Activated effector memory CD4-positive, alpha-beta T cell treated with Interleukin-2 at 50 U/mL for 16 hours (primary cell): Measurements from ENCODE around the gene SETBP1.

Experiments
- DNase-seq: peaks from one replicate; pipeline ENCODE4 v3.0.0-alpha.2; 2020

SETBP1 gene

DNA sequence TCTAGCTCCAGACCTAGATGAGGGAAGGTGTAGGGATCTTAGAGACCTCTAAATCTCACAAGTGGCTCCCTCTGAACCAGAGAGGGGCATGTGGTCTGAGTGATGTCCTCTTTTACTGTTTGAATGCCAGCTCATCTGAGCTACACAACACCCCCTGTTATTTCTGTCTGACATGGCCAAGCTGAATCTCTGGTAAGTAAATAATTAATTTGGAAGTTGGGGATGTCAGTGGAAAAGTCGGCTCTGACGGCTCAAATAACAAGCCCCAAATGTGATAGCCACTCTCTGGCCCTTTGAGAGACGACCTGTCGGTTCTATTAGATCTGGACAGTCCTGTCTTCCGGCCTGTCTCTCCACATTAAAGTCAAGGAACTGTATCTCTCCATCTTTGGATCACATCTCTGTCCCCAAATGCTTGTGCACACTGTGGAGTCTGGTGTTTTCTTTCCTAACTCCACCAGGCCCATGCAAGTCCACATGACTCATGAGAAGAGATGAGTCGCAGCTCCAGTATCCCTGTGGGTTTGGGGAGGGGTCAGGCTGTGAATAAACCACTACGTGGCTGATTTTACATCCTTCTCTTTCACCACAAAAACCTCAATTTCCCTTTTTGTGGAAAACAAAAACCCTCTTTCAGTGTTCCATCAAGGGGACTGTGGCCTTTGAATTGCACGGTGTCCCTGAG lies 52.5 kb downstream of the SETBP1 start:
- DNase-seq = no peak

DNA sequence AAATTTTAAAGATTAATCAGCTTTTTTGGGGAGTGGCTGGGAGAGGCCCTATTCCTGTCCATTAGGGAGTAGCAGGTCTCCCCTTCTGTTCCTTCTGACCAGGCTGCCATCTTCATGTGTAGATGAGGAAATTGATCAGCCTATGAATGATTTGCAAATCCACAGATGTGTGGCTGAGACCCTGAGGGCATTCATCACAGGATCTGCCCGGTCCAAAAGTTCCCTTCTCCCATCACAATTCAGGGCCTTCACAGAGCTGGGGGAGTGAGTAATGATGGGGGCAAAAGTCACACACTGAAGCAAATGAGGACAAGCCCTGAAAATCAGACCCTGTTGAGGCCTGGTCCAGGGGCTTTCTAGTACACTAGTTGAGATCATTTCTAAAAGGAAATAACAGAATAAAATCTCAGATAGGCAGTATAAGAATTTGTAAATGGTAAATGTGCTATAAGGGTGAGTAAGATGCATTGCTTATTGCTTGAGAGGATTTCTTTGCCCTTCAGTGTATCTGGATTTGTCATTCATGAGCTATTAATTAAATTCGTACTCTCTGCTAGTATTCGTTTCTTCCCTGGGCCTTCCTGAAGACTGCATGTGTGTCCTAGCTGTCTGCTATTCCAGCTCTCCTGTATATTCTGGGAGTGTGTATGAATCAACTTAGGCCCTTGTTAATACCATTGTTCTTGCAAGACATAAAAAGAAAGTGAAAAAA lies 53.2 kb downstream of the SETBP1 start:
- no peak for DNase-seq

- DNase-seq = no peak
Measured at GRCh38 chr18:44735096-44735495, 54.4 kb downstream of the SETBP1 start.

- DNase-seq = no peak
Measured at GRCh38 chr18:44736664-44737380, 56.1 kb downstream of the SETBP1 start.

GRCh38 chr18:44737623-44738022 lies 56.9 kb downstream of the SETBP1 start:
- no peak for DNase-seq

DNA sequence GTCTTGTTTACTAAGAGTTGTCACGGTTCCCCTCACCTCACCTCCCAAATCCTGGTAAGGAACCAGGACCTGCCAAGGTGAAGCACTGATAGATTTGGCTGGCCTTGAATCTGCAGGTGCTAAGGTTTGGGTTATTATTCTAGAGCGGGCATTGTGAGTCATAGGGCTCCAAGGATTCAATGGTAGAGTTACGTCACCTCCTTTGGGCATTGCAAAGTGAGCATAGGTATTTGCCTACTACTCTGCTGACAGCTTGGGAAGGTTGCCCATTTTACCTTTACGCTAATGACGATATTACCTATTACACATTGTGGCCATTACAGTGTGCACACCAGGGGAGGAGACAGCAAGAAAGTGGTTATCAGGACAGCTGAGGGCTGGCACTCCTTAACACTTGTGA lies 59.3 kb downstream of the SETBP1 start:
- DNase-seq = no peak

DNA sequence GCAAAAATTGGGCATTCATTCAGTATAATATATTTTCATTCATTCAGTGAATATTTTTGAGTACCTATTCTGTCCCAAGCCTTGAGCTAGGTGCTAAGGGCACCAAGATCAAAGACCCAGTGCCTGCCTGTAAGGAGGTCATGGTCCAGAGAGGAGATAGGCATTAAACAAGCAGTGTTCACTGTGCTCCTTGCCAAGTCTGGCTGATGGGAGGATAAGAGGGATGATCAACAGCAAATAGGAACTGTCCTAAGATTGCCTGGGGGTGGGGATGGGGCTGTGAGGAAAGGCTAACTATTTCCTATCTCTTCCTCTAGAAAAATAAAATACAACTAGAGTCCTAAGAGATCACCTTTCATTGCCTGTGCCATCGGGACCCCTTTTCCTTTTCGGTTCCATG lies 60.4 kb downstream of the SETBP1 start:
- DNase-seq = no peak

- DNase-seq = no peak
Measured at GRCh38 chr18:44741511-44741910, 60.8 kb downstream of the SETBP1 start.

DNA sequence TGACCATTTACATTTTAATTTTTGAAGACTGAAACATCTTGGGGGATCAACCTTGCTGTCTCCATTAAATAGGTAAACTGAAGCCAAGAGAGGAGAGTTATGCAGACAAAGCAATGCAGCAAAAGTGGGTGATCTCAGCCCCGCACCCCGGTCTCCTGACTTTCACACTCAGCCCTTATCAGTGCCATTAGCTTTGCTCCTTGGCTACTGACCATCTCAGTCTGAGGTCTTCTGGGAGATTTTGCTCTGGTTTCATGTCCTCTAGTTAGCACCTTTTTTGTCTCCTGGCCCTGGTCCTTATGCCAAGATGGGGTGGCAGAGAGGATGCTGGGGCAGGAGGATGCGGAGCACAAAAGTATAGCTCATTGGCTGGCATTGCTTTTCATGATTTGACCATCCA lies 61.4 kb downstream of the SETBP1 start:
- no peak for DNase-seq

GRCh38 chr18:44742718-44743311 lies 62.1 kb downstream of the SETBP1 start:
- no peak for DNase-seq

DNA sequence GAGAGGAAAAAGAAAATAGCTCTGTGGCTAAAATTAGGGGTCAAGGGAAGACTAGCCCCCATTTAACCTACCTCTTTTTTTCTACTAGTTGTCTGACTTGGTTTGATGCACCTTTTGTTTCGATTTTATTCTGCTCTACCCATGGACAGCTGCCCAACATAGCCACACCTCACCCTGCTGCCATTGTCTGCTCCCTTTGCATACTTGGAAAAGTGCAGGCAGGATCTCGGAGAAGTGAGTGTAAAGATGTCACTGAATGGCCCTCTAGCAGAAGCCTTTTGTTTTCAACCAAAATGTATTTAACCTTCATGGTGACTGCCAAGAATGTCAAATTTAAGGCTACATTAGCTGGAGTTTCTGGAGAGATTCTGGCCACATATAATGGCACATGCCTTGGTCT lies 62.9 kb downstream of the SETBP1 start:
- no peak for DNase-seq

DNA sequence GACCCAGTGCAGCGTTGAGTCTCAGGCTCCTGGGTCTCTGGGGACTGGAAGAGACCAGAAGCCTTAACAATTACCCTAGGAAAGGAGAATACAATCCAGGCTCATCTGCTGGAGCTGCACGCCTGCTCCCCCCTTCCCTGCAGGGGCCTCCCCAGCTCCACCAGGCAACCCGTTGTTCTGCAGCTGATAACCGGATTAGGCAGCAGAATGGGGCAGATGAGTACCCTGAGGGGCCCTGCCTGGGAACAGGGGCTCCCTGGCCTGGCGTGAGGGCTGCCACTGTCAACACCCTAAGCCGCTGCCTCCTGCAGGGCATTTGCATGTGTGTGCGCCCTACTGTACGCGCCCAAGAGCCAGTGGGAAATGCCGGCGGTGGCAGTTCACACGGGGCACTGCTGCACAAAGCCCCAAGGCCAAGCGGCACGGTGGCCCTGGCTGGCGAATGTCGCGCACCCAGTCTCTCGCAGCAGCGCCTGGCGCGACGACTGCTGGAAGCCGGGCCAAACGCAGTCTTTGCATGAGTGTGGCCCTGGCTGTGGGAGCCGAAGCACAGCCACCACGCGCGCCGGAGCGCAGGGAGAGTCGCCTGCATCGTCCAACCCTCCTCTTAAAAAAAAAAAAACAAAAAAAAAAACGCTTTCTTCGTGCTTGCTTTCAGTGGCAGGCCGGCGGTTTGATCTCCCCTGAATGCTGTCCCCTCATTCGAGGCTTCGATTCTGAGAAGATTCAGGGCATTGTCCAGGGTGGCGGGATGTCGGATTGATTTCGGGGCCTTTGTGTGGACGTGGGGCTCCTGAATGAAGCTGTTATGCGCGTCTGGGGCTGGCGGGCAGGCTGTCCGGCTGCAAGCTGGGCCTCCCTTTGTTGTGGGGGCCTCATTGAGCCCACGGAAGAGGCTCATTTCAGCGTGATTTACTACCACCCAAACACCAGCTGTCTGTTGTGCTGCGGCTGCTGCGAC lies 63.8 kb downstream of the SETBP1 start:
- no peak for DNase-seq

GRCh38 chr18:44747157-44747556 lies 66.5 kb downstream of the SETBP1 start:
- no peak for DNase-seq

DNA sequence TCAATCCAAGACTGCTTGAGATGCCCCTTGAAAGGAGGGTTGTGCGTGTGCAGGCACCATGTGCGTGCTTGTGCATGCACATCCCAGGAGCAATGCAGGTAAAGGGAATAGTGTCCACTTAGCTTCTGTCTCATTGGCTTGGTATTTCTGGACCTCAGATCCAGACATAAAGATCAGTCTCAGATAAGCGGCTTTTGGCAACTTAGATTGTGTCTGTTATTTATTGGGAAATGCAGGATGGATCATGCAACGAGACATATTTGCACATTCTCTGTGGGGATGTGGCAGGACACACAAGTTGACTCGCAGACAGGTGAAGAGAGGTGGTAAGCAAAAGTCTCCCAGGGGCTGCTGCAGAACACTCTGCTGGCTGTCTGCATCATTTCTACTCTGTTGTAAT lies 67.9 kb downstream of the SETBP1 start:
- no peak for DNase-seq

GRCh38 chr18:44750774-44751173 lies 70.1 kb downstream of the SETBP1 start:
- DNase-seq = no peak

DNA sequence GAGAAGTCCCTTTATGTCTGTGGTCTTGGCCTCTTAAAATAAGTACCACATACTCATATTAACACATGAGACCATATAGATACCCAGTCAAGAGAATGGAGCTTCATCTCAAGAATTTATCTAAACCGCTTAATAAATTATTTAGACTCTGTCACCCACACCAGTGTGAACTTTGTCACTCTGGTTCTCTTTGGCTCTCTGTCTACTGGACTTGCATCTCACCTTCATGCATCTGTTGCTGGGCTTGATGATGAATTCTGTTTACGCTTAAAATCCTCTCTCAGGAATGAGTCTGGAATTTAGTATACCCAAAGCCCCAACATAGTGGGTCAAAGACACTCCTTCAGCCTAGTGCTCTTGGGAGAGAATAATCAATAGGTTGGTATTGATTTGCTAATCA lies 73.9 kb downstream of the SETBP1 start:
- DNase-seq = no peak

GRCh38 chr18:44758861-44759631 lies 78.4 kb downstream of the SETBP1 start:
- no peak for DNase-seq

DNA sequence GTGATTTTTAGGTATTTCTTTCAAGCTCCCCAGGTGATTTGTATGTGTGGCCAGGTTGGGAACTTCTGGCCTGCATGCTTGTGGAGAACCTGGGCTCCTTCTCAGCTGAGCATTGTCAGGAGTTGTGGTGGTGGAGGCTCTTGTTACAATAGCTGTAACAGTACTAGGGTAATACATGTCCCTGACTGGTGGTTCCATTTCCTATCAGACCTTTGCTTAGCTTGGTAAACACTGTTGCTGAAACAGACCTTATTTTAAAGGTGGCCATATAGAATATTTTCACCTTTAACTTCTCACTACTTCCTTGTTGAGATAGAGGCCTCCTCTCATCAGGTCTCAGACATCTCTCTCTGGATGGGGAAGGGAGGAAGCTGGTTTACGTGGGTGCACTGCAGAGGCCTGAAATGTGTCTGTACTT lies 79.2 kb downstream of the SETBP1 start:
- DNase-seq = no peak

GRCh38 chr18:44761812-44762211 lies 81.1 kb downstream of the SETBP1 start:
- DNase-seq = no peak

DNA sequence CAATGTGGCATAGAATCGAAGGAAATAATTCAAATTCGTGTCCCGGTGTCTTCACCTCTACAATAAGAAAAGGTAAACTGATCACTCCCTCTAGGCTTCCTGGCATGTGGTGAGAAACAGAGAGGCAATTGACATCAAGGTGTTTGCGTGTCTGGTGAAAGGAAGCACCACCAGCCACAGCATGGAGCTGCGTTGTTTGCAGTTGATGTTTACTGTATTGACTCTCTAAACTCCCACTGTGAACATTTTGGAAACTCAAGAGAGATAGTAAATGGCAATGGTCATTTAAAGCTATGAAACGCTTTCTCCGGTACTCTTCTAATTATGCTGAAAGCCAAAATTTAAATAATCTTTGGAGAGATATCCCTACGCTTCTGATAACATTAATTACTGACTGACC lies 82.6 kb downstream of the SETBP1 start:
- DNase-seq = no peak

DNA sequence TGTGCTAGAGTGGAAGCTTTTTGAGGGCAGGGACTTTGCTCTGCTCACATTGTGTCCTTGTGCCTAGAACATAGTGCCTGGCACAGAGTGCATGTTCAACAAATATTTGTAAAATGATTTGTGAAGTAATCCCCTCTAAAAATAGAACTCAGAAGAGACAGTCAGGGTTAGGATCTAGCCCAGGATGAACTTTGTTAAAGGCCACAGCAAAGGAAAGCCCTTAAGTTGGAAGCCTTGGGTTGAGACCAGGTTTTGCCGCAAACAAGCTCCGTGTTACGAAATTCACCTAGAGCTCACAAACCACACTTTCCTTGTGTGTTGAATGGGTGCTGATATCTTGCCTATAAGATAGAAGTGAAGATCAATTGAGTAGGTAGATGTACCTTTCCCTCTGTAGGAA lies 84.2 kb downstream of the SETBP1 start:
- no peak for DNase-seq

- no peak for DNase-seq
Measured at GRCh38 chr18:44765456-44765855, 84.8 kb downstream of the SETBP1 start.
